Measurements from ENCODE around the gene RAB7A.
A peak's percentile ranks its signal among the peaks of the same experiment; 100 is the strongest.

The RAB7A gene

DNA sequence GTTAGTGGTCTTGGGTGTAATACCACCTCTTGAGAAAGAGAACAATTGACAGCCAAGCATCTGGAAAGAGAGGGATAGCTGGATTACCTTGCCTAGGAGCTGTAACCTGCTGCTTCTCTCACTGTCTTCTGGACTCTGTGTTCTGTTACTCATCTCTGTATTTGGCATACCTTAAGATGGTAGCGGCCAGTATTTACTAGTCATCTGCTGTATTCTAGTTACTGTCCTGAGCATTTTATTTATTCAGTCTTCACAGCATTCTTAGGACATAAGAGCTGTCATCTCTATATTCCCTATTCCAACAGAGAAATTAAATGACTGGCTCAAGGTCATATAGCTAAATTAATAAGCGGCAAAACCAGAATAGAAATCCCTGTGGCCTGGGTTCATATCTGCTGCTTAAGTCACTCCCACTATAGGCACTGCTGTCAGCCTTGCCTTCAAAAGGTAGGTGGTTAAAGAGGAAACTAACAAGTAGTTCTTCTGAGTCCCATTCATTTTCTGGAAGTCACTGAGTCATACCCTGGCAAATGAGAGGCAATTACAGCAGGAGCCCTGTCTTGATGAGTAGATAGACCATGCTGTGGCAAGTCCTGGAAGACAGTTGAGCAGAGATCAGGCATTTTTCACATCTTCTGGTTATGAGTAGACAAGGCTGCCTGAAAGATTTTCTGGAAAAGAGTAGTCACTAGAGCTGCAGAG is 68.2 kb downstream of the RAB7A start:
- DNase-seq: no peak

DNA sequence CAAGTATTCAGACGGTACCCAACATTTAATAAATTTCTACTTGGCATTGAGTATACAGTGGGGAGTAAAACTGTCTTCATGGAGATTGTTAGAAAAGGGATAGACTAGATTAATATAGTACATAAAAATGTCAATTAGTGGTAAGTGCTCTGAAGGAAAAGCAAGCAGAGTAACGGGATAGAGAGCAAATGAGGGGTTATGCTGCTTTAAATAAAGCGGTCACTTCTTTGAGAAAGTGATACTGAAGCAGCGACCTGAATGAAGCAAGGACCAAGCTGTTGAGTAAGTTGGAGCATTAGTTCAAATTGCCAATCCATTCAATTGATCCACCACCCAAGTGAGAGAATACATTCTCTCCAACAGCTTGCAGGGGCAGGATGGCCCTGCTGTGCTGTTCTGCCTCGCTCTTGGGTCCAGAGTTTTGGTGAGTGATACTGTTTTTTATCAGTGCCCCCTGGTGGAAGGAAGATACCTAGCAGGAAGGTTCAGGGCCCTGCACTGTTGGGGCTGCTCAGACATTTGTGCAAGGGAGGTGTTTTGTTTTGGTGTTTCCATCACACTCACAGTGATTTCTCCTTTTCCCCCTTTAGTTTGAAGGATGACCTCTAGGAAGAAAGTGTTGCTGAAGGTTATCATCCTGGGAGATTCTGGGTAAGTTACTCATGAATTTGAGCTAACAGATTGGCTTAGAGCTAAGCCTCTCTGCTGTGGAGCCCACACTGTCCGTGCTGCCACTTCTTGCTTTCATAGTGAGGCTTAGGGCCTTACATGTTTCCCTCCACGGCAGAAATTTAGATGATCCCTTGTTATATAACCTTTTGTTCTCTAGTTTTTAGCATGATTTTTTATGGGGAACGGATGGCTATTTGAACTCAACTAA is 69.0 kb downstream of the RAB7A start:
- DNase-seq: peak; percentile 89

DNA sequence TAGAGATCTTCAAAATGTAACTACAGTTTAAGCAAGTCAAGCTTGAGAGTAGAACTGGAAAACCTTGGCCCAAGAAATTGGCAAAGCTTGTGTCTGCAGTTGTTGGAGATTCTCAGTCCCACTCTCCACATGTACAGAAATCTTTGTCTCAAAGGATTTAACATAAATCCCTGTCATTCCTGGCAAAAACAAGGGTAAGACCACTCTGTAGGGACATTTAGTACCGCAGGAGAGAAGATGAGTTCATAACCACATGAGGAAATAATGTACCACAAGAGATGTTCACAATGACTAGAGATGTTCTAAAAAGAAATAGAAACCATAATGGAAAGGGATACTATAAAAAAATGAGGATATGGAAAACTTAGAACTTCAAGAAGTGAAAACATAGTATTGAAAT is 73.7 kb downstream of the RAB7A start:
- no peak for DNase-seq

DNA sequence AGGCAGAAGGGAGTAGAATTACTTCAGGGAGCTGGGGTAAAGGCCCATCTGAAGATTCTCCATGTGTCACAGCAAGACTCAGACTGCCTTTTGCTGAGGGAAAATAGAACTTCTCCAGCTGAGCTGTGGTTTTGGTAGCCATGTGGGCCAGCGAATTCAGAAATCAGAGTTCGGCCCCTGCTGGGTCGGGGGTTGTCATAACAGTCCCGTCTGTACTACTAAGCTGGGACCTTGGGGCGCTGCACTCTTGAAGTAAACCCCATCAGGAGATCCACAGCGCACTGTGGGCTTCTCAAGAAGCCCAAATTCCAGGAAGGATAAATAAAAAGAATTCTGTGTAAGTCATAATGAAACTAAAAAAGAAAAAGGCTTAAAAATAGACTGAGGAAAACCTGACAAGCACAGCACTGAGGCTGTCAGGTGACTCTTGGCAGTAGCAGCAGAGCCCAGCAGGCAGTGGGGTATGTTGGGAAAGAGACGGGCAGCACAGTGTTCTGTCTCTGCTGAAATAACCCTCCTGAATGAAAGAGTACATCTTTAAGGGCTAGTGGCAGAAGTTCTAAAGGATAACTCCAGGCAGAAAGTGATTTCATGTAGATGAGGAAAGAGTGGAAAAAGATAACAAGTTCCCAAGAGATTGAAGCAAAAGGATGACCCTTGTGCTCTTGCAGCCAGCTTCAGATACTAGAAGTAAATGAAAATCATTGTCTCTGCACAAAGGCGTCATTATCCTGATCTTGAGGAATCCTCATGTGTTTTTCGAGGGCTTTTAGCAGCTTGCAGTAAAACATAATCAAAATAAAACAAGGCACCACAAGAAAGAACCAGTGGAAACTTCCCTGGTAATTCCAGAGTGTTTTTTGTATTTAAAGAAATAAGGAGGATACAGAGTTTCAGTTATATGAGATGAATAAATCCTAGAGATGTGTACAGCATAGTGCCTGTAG is 74.5 kb downstream of the RAB7A start:
- DNase-seq: no peak

DNA sequence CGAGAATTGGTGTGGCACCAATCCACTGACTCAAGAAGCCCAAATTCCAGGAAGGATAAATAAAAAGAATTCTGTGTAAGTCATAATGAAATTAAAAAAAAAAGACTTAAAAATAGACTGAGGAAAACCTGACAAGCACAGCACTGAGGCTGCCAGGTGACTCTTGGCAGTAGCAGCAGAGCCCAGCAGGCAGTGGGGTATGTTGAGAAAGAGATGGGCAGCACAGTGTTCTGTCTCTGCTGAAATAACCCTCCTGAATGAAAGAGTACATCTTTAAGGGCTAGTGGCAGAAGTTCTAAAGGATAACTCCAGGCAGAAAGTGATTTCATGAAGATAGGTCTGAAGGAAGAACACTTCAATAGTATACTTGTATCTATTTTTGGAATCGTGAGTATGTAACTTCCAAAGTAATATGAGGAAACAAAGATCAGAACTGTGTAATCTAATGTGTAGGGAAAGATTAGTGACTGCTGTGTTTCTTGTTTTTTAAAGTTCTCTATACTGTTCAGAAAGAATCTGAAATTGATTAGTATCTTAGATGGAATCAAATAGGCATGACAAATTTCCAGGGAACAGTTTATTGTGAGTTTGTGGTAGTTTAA is 75.9 kb downstream of the RAB7A start:
- DNase-seq: no peak

DNA sequence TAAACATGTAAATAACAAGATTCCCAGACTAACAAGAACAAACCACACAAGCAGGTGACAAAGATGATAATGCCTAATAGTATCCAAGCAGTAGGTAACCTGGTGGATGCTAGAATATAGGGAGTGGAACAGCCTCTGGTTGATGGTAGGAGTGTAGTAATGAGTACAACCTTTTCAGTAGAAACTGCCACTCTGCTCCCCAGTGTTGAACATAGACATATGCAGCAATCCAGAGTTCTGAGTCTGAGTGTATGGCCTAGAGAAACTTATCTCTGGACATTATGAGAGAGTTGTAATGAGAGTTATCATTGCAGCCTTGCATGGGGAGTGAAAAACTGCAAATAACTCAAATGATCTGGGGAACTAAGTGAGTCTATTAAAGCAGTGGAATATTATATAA is 77.3 kb downstream of the RAB7A start:
- DNase-seq: no peak

DNA sequence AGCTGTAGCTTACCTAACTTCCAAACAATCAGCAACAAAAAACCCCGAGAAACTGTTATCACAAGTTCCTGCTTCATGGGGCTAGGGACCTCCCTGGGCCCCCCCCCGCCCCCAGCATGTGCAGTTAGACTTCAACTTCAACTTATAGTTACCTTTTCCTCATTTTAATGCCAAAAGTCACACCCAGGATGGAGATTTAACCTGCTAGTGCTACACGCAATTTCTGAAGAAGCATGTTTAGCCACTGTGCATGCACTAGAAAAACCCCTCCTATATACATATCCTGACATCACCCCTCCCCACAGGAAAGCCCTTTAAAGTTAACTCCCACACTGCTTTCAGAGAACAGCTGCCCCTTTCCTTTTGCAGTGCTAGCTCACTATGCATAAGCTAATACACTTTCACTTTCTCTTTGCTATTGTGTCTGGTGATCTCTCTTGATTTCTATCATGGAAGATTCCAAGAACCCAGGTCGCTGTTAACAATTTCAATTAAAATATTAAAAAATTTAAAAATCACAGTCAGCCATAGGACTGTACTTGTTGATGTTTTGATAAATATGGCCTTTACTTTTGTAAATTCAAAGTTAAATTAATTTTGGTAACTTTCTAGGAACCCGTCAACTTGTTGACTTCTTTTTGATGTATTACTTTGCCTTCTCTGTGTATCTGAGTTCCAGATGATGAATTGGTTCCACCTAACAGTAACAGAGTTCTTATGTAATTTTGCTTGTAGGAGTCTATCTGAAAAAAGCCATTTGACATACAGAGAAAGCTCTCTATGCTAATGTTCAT is 78.2 kb downstream of the RAB7A start:
- no peak for DNase-seq

DNA sequence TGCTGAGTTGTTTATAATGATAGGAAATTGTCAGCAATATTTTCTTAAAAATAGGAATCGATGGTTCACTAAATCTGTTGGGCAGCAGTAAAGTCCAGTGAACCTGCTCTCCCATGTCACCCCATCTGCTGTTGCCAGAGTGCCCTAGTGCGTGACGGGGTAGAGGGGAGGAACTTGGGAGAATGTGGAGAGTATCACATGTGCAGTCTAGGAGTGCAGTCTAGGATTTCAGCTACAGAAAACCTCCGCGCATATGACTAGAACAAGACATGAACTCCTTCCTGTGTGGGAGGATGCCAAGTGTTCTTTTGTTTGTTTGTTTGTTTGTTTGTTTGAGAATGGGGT is 78.8 kb downstream of the RAB7A start:
- DNase-seq: no peak

DNA sequence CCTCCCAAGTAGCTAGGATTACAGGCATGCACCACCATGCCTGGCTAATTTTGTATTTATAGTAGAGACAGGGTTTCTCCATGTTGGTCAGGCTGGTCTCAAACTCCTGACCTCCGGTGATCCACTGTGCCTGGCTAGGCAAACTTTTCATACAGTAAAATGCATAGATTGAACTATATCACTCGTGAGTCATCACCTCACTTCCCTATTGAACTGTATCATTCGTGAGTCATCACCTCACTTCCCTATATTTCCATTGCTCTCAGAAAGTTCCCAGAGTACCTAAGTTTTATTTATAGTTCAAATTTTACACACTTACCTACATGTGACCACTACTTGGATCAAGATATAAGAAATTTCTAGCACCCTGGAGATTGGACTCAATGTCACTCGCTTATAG is 79.8 kb downstream of the RAB7A start:
- no peak for DNase-seq

DNA sequence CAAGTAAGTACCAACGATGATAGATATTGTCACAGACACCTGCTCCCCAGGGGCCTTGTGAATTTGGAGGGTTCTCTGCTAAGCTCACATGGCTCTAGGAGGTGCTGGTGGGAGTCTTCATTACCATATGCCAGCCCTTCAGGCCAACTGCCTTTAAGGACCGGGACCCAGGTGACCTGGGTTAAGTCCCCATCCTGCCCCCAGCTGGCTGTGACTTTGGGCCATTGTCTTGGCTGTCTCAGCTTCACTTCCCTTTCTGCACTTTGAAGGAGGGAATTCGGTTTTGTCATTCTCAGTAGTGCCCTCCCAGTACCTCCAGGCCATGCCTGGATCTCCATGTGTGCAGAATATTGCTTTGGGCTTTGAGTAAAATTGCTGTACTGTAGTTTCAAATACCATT is 80.6 kb downstream of the RAB7A start:
- DNase-seq: no peak

DNA sequence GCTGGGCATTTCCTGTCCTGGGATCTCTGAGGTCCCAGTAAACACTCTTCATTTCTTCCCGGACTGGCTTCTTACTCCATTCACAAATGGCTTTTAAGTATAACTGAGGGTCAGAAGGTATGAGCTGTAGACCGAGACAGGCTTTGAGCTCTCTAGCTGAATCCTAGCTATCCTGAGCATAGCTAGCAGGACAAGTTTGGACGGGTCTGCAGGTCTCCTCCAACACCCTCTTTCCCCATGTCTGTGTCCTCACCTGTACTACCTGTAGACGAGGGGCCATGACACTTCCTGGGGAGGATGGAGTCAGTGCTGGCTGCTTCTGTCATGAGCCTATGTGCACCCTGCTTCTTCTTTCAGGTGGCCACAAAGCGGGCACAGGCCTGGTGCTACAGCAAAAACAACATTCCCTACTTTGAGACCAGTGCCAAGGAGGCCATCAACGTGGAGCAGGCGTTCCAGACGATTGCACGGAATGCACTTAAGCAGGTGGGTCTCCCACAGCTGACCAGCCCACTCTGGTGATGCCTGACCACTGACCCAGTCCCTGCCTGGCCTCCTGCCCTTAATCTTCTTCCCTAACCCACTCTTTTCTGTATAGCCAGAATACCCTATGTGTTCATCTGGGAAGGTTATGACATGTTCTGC is 81.3 kb downstream of the RAB7A start:
- DNase-seq: no peak

DNA sequence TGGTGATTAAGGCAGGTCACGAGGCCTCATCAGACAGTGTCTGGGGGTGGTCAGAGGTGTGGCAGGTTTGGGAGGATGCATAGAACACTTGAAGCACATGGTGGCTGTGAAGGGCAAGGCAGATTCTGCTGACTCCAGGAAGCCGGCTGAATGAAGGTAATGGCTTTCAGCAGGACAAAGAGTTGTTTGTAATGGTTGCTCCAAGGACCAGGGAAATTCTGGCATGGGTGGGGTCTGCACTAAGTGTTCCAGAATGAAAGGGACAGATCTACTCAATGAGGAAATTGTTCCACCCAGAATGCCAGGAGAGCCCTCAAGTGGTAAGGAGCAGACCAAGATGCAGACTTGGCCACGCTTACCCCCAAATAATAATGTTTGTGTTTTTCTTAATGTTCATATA is 82.7 kb downstream of the RAB7A start:
- no peak for DNase-seq

DNA sequence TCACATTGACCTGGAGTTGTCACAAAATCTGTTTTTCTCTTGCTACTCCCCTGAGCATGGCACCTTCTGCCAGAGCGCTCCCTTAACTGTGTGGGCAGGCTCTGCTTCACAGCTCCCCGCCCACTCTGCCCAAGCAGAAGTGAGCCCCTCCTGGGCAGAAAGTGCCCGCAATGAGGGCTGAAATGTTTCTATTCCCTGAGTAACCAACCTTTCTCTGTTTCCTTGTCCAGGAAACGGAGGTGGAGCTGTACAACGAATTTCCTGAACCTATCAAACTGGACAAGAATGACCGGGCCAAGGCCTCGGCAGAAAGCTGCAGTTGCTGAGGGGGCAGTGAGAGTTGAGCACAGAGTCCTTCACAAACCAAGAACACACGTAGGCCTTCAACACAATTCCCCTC is 87.1 kb downstream of the RAB7A start:
- no peak for DNase-seq

DNA sequence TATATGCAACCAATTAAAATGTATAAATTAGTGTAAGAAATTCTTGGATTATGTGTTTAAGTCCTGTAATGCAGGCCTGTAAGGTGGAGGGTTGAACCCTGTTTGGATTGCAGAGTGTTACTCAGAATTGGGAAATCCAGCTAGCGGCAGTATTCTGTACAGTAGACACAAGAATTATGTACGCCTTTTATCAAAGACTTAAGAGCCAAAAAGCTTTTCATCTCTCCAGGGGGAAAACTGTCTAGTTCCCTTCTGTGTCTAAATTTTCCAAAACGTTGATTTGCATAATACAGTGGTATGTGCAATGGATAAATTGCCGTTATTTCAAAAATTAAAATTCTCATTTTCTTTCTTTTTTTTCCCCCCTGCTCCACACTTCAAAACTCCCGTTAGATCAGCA is 88.1 kb downstream of the RAB7A start:
- DNase-seq: no peak

DNA sequence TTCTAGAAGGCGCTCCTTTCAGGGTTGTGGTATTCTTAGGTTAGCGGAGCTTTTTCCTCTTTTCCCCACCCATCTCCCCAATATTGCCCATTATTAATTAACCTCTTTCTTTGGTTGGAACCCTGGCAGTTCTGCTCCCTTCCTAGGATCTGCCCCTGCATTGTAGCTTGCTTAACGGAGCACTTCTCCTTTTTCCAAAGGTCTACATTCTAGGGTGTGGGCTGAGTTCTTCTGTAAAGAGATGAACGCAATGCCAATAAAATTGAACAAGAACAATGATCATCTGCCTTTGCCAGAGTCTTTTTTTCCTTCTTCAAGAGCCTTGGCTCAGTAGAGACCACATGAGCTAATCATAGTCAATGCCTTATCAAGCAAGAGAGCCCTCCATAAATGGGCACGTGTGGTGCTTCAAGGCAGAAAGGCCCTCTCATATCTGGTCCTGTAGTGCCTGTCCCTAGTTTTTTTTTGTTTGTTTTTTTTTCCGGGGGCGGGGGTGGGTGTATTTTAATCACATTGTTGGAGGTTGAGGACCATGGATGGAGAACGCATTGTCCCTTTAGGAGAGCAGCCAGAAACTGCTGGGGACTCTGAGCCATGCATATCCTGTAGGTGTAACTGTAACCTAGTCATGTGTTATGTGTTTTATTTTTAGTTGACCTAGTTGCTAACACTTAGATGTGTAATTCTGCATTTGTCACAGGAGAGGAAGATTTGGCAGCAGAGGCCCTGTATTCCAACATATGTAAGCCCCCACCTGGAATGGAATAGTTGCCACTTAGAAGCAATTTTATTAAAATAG is 88.7 kb downstream of the RAB7A start:
- no peak for DNase-seq

DNA sequence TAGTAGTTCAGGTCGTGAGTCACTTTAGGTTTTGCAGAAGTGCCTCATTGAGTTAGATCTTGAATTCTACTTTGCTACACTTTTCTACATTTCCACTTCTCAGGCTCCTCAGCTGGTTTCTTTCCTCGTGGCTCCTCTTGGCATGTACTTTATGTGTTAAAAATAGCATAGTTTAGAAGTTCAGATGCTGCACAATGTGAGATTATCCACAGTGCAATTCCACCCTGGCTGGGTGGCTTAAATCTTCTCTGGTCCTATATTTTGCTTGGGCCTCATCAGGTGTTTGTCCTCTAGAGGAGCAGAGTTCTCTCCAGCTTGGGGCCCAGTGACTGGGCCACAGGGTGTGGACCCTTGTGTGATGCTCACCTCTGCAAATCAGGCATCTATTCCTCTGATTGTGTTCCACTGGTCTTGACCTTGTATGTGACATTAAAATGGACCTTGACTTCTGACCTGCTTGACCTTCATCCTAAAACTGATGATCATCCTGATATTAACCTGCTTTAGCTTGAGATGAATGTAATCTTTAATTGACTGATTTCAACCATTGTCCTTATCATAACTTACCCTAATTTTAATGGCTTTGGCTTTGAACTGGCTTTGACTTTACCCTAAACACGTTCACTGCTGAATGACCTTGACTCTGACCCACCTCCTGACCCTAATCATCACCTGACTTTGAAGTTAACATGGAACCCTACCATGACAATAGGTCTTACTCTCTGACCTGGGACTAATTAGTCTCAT is 89.5 kb downstream of the RAB7A start:
- DNase-seq: no peak

DNA sequence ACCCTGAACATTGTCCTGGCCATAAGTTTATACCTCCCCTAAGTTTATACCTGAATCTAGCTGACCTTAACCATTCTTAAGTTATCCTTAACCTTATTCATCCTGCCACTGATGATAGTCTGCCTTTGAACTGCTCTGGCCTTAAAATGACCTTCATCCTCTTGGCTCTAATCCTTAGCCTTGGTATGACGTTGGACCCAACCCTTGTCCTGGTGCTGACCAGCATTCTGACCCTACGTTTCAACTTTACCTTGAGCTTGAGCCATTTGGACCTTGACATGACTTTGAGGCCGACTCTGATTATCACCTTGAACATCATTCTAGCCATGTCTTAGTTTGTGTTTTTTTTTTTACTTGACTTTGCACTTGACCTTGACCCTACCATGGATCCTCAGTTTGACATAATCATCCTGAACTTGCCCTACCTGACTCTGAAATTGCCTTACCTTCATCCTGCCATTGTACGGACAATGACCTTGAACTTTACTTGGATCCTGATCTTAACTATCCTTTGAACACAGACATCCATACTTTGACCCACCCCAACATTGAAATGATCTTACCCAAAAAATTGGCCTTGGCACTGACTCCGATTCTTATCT is 92.3 kb downstream of the RAB7A start:
- no peak for DNase-seq

DNA sequence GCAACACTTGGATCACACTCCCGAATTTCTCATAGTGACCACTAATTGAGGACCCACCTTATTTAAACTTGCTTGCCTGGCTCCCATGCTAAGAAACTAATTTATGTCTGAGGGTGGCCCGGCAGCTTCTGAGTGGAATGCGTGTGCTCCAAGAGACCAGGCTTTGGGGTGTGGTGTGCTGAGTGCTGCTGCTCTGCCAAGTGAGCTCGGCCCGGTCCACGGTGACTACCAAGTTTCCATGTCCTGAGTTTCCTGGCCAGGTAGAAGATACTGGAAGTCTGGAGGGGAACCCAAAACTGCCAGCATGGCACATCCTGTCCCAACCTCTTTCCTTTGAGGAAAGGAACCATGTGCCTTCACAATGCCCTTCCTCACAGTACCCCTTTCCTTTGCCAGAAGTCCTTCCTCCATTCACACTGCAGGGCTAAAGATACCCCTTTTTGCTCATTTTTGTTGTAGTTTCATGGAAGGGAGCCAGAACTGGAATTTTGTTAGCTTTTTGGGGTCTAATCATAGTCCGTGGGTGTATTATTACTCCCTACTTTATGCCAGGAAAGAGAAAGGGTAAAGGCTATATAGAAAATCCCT is 94.4 kb downstream of the RAB7A start:
- no peak for DNase-seq

DNA sequence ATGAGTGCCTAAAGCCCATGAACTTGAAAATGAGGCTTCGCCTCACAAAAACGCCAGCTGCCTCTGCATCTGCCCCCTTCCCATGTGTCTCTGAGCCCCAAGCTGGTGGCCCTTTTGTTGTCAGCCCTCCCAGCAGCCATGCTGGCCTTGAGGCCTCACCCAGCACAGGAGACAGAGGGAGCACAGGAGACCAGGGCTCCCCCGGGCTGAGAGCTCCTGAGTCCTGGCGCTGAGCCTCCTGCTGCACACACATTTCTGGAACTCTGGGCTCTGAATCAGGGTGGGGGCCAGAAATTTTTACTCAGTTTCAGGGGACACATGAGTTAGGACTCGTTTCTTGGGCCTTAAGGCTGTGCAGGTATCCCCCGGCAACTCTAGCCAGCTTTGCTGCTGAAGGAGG is 97.0 kb downstream of the RAB7A start:
- DNase-seq: peak; percentile 25
